Measurements from ENCODE around the gene IFNAR1.
"Not testable (repeated sequence)": the region's sequence is repeated elsewhere in the genome, so short reads cannot be mapped to it uniquely, and the experiment has no call there.

IFNAR1 gene

DNA sequence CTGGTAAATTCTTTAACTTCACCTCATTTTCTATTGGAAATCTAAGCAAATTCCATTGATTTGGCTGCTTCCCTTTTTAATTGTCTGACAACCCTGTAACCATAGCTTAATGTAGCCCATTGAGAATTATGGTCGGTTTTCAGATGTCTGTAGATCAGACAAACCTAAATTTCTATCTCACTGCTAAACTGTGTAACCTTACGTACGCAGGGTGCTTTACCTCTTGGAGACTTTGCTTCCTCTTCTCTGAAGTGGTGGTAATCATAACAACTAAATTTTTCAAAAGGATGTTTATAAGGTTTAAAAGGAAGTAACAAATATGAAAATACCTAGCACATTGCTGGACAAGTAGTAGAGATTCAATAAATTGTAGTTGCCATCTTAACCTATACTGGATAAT is 25.9 kb downstream of the IFNAR1 start:
- FAIRE-seq = no peak

GRCh38 chr21:33355355-33355754 is 30.6 kb downstream of the IFNAR1 start:
- no peak for FAIRE-seq

DNA sequence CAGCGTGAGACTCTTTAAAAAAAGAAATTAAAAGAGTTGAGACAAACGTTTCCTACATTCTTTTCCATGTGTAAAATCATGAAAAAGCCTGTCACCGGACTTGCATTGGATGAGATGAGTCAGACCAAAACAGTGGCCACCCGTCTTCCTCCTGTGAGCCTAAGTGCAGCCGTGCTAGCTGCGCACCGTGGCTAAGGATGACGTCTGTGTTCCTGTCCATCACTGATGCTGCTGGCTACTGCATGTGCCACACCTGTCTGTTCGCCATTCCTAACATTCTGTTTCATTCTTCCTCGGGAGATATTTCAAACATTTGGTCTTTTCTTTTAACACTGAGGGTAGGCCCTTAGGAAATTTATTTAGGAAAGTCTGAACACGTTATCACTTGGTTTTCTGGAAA is 31.2 kb downstream of the IFNAR1 start:
- no peak for FAIRE-seq

GRCh38 chr21:33357177-33357576 is 32.4 kb downstream of the IFNAR1 start:
- FAIRE-seq = no peak

DNA sequence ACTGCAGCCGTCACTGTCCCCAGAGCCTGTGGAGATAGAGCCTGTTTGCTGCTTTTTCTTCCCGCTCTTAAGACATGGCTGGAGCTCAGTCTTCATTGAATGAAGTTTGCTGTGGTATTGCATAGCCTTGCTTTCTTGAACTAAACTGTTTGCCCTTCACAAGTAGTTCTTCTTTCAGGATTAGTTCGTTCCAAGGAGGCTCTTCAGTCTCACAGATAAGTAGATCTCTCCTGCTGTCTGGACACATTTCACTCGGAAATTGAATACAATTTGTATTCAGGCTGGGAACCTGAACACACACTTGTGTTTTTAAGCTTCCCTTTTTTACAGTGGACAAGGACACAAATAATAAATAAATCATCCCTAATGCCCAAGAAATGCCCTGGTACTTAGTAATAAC is 34.7 kb downstream of the IFNAR1 start:
- FAIRE-seq = no peak

DNA sequence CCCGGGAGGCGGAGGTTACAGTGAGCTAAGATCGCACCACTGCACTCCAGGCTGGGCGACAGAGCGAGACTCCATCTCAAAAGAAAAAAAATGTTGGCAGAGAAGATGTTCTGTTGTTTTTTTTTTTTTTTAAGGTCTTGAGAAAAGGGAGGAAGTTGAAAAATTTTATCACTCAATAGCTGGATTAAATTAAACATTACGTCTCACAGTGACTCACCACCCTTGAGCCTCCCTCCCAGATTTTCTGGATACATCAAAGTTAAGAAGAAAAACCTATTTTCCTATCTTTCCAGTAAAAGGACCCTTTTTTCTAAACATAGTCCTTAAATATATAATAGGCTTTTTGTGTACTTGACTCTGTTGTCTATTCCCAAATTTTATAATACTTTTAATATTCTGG is 35.5 kb downstream of the IFNAR1 start:
- no peak for FAIRE-seq

- FAIRE-seq = no peak
Measured at GRCh38 chr21:33360881-33361602, 36.3 kb downstream of the IFNAR1 start.

DNA sequence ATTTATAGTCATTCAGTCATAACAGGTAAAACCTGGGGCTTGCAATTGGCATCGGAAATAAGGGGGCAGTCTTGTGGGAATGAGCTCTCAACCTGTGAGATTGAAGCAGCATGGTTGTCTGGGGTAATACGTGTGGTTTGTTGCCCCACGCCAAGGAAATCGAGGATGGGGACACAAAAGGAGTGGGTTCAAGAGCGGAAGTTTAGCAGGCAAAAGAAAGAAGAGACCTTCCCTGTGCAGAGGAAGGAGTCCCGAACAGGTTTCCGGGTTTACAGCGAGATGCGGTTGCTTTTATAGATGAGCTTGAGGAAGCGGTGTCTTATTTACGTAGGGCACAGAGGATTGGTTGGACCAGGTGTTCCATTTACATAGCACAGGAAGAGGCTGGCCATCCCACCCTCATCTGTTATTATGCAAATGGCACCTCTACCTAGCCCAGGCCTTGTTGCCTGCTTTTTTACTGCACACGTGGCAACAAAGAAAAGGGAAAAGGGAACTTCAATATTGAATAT is 37.3 kb downstream of the IFNAR1 start:
- FAIRE-seq = no peak

- not testable (repeated sequence) for FAIRE-seq
Measured at GRCh38 chr21:33363911-33364609, 39.3 kb downstream of the IFNAR1 start.

GRCh38 chr21:33364830-33365229 is 40.1 kb downstream of the IFNAR1 start:
- FAIRE-seq = no peak

- no peak for FAIRE-seq
Measured at GRCh38 chr21:33367309-33367973, 42.7 kb downstream of the IFNAR1 start.

DNA sequence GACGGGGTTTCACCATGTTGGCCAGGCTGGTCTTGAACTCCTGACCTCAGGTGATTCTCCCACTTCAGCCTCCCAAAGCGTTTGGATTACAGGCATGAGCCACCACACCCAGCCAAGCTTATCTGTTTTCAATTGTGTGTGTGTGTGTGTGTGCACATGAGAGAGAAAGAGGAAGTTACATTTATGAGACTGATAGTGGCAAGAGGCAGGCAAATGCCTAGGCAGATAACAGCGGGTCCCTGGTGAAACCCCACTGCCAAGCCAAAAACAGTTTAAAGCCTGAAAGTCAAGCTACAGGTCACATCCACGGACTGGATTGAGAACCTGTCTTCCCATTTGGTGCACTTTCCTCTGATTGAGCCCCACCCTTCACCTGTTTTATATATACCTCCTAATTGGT is 43.4 kb downstream of the IFNAR1 start:
- FAIRE-seq = no peak

DNA sequence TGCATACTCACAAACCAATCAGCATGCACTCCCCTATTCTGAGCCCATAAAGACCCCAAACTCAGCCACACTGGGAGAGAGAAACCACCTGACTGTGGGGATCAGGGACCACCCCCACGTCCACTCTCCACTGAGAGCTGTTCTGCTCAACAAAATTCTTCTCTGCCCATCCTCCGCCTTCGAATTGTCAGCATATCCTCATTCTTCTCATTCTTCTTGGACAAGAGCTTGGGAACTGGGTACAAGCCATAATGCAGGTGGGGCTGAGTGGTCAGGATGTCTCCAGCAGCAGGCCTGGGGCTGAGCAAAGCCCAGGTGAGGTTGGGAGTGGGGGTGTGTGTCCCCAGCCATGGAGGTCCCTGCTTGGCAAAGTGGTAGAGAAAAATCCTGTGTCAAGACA is 43.8 kb downstream of the IFNAR1 start:
- FAIRE-seq = no peak

DNA sequence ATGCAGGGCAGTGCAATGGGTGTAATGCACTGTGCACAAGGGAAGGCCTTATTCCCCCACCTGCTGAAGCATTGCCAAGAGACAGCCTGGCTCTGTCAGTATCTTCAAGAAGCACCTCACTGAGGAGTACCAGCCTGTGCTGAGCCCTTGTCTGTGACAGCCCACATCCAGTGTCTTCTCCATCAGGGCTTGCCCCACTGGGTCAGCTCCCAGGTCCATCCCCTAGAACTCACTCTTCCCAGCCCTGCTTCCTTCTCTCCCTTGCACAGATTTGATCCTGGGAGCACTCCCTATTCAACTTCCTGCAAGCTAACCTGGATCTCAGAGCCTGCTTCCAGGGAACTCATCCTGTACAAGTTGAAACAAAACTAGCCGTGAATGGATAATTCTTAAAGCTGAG is 44.8 kb downstream of the IFNAR1 start:
- FAIRE-seq = no peak

DNA sequence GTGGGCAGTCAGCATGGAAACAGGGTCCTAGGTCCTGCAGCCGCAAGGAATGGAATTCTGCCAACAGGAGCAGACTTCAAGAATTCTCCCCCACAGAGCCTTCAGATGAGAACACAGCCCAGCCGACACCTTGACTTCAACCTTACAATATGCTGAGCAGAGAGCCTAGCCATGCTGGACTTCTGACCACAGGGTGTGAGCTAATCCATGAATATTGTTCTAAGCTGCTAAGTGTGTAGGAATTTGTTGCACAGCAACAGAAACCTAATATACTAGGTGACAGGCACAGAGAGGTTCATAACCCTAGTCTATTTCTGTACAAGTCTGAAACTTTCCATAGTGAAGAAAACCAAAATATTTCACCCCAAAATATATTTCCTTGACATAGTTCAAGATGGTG is 45.5 kb downstream of the IFNAR1 start:
- no peak for FAIRE-seq

- FAIRE-seq = no peak
Measured at GRCh38 chr21:33371366-33371765, 46.6 kb downstream of the IFNAR1 start.

DNA sequence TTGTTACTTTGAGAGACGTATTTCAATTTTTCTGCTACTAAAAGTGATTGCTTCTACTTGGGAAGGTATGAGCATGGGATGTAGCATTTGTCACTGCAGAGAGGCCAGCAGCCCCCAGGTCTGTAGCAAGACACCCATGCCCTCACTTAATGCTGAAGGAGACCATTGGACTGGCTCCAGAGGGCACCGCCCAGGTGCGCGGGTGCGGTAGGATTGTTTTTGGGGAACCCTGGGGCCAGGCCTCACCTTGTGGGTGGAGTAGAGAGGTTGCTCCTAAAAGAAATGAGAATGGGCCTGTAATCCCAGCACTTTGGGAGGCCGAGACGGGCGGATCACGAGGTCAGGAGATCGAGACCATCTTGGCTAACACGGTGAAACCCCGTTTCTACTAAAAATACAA is 47.8 kb downstream of the IFNAR1 start:
- FAIRE-seq = no peak

DNA sequence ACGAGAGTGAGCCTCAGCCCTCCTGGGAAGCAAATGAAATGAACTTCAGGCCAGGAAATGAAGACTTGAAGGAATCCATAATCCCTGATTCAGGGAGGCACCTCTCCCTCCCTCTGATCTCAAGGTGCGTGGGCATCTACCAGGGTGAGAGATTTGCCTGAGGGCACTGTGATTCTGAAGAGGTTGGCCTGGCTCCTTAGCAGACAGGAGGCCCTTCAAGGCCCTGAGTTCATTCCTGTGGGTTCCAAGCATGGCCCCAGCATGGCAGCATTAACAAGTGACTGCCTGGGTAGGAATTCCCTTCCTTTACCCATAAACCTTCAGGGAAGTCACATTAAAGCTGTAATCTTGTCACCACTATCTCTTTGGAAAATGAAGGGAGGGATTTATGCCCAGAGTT is 48.7 kb downstream of the IFNAR1 start:
- no peak for FAIRE-seq

GRCh38 chr21:33374080-33374449 is 49.3 kb downstream of the IFNAR1 start:
- no peak for FAIRE-seq

DNA sequence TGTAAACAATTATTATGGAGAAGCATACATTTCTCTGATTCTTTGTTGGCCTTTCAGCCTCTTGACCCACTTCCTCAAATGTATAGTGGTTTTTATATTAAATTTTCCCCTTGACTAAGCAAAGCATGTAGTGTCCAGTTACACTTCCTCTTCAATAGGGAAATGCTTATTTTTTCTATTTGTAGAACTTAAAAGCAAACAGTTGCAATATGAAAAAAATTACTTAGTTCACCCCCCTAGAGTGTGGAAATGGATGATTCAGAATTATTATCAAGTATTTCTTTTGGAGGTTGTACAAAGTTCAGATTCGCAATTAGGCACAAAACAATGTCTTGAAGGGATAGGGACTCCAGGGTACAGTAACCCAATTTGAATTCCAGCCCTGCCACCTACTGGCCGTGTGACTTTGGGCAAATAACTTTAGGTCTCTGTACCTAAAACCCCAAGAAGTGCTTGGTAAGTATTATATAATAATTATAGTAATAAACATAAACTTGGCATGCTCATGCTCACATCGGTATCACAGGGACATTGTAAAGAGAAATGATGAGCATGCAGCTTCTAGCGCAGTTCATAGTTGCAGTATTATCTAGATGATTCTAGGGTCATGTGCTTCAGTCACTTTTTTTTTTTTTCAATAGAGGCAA is 49.8 kb downstream of the IFNAR1 start:
- FAIRE-seq = peak; percentile 31

- FAIRE-seq = no peak
Measured at GRCh38 chr21:33375101-33375644, 50.4 kb downstream of the IFNAR1 start.

- no peak for FAIRE-seq
Measured at GRCh38 chr21:33377221-33377920, 52.6 kb downstream of the IFNAR1 start.

DNA sequence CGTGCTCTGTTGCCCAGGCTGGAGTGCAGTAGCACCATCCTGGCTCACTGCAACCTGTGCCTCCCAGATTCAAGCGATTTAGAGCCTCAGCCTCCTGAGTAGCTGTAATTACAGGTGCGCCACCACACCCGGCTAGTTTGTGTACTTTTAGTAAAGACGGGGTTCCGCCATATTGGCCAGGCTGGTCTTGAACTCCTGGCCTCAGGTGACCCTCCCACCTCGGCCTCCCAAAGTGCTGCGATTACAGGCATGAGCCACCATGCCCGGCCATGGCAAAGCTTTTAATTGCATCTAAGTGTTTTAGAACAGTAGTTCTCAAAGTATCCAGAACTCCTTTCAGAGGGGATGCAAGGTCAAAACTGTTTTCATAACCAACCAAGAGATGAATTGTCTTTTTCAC is 53.3 kb downstream of the IFNAR1 start:
- no peak for FAIRE-seq

Measured in TTC549 (cell line).